GM12874 (cell line): ENCODE data around the gene CNOT6L.

Experiments used
- TF ChIP-seq, protein P1 (sequence below): IDR thresholded peaks from 2 replicates; pipeline ENCODE4 v1.5.1; 2011; ENCODE audit warnings: low read depth, mild to moderate bottlenecking, control low read depth, low read length, moderate library complexity; ENCODE audit not compliant: insufficient read depth

Gene CNOT6L

GRCh38 chr4:77818073-77818601, 1.0 kb downstream of the CNOT6L start:
- TF ChIP-seq, protein P1, sequence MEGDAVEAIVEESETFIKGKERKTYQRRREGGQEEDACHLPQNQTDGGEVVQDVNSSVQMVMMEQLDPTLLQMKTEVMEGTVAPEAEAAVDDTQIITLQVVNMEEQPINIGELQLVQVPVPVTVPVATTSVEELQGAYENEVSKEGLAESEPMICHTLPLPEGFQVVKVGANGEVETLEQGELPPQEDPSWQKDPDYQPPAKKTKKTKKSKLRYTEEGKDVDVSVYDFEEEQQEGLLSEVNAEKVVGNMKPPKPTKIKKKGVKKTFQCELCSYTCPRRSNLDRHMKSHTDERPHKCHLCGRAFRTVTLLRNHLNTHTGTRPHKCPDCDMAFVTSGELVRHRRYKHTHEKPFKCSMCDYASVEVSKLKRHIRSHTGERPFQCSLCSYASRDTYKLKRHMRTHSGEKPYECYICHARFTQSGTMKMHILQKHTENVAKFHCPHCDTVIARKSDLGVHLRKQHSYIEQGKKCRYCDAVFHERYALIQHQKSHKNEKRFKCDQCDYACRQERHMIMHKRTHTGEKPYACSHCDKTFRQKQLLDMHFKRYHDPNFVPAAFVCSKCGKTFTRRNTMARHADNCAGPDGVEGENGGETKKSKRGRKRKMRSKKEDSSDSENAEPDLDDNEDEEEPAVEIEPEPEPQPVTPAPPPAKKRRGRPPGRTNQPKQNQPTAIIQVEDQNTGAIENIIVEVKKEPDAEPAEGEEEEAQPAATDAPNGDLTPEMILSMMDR: no peak

- TF ChIP-seq, protein P1: no peak
Observed at GRCh38 chr4:77817304-77818072, 1.7 kb downstream of the CNOT6L start.

DNA sequence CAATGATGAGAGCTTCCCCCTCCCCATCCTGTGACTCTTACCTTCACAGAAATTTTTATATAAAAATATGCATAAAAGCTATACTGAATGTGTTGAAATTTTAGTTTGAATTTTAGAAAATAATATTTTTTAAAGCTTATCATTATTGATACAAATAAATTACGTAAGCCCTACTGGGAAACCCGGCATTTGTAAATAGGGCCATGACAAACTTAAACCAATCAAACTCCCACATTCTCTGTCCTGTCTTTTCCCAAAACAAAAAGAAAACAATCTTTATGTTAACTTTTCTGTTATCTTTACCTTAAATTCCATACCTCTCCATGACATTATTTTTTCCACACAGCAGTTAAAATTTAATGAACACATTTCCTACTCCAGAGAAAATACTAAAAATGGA, 2.6 kb downstream of the CNOT6L start:
- TF ChIP-seq, protein P1: no peak

DNA sequence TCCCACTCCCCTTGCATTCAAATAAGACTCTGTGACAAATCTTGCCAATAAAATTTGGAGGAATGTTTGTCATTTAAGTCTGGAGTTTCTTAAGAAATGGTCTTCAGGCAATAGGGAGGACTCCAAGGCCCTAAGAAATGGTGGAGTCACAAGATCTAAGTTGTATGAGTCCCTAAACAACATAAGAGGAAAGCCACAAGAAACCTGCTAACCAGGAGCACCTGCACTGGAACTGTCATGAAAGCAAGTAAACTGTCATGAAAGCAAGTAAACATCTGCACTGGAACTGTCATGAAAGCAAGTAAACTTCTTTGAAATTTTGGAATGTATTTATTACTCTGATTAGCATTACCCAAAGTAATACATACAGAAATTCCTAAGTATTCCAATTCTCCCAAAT, 3.5 kb downstream of the CNOT6L start:
- TF ChIP-seq, protein P1: no peak

GRCh38 chr4:77805840-77806239, 13.3 kb downstream of the CNOT6L start:
- TF ChIP-seq, protein P1: no peak

GRCh38 chr4:77804471-77804870, 14.7 kb downstream of the CNOT6L start:
- TF ChIP-seq, protein P1: no peak

DNA sequence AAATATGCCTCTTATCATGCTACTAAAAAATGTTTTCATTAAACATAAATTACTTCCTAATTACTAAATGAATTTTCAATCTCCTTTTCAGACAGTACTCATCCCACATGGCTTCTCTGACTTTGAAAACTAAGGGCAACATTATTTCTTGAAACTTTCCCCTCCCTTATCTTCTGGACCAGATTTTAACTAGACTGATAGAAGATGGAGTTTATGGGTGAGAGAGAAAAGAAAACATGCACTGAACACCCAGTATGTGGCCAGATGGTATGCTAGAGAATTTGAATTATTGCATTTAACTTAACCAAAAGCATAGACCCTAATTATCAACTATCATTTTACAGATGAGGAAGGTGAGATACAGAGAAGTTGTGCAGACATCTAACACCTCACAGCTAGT, 16.8 kb downstream of the CNOT6L start:
- TF ChIP-seq, protein P1: no peak
